Parathyroid adenoma (tissue), 2 donors: Measurements from ENCODE around the gene CARTPT.

Source experiments
- H2AFZ ChIP-seq: fragments of 300-600 bp; sonication (generic); one replicate; pipeline ENCODE4 v1.7.0; 2017; ENCODE audit warnings: antibody characterized with exemption, mild to moderate bottlenecking
- H3K27ac ChIP-seq: fragments of 300-600 bp; sonication (generic); one replicate; pipeline ENCODE4 v1.7.0; 2017
- H3K27me3 ChIP-seq: fragments of 300-600 bp; sonication (generic); one replicate; pipeline ENCODE4 v1.7.0; 2017; ENCODE audit warnings: low read length; ENCODE audit not compliant: control insufficient read depth, insufficient read depth
- H3K36me3 ChIP-seq: fragments of 300-600 bp; sonication (generic); one replicate; pipeline ENCODE4 v1.7.0; 2017; ENCODE audit warnings: low read length; ENCODE audit not compliant: control insufficient read depth, insufficient read depth
- H3K4me1 ChIP-seq: fragments of 300-600 bp; sonication (generic); one replicate; pipeline ENCODE4 v1.7.0; 2017; ENCODE audit warnings: control low read depth
- H3K4me2 ChIP-seq: fragments of 300-600 bp; sonication (generic); one replicate; pipeline ENCODE4 v1.7.0; 2017; ENCODE audit warnings: low read length
- H3K4me3 ChIP-seq: fragments of 300-600 bp; sonication (generic); one replicate; pipeline ENCODE4 v1.7.0; 2017; ENCODE audit warnings: low read depth, low read length
- H3K79me2 ChIP-seq: fragments of 300-600 bp; sonication (generic); one replicate; pipeline ENCODE4 v1.7.0; 2017; ENCODE audit warnings: control low read depth
- H3K9ac ChIP-seq: fragments of 300-600 bp; sonication (generic); one replicate; pipeline ENCODE4 v1.7.0; 2017; ENCODE audit warnings: mild to moderate bottlenecking
- H3K9me3 ChIP-seq: fragments of 300-600 bp; sonication (generic); one replicate; pipeline ENCODE4 v1.7.0; 2017; ENCODE audit warnings: low read length; ENCODE audit not compliant: control insufficient read depth
- TF ChIP-seq, protein P1 (sequence below): fragments of 300-600 bp; sonication (generic); IDR thresholded peaks from one replicate; pipeline ENCODE4 v1.7.0; 2017; ENCODE audit warnings: antibody characterized with exemption, mild to moderate bottlenecking
- donor health status: primary hyperparathyroidism.

The CARTPT gene

DNA sequence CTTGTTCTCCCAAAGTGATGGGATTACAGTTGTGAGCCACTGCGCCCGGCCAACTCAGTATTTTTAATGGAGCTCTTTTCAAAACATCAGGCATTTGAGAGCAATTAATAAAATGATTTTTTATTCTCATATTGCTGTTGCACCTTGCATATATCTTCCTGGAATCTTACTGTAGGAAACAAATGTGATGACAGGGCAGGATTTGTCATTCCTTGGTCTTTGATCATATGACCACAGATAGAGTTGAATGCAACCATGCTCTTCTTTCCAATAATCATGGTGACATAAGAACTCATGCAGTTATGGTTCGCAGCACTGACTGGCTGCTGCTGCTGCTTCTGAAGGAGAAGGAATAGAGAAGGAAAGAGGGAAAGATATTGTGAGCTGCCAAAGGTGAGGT is 28.1 kb downstream of the CARTPT start:
- no peak overlapping the region for H3K9ac ChIP-seq
- no peak overlapping the region for H3K4me2 ChIP-seq
- H3K36me3 ChIP-seq, result no peaks in the 10 kb centered on the region
- H3K27ac ChIP-seq, result no peak overlapping the region
- H2AFZ ChIP-seq, result no peak overlapping the region
- TF ChIP-seq, protein P1, sequence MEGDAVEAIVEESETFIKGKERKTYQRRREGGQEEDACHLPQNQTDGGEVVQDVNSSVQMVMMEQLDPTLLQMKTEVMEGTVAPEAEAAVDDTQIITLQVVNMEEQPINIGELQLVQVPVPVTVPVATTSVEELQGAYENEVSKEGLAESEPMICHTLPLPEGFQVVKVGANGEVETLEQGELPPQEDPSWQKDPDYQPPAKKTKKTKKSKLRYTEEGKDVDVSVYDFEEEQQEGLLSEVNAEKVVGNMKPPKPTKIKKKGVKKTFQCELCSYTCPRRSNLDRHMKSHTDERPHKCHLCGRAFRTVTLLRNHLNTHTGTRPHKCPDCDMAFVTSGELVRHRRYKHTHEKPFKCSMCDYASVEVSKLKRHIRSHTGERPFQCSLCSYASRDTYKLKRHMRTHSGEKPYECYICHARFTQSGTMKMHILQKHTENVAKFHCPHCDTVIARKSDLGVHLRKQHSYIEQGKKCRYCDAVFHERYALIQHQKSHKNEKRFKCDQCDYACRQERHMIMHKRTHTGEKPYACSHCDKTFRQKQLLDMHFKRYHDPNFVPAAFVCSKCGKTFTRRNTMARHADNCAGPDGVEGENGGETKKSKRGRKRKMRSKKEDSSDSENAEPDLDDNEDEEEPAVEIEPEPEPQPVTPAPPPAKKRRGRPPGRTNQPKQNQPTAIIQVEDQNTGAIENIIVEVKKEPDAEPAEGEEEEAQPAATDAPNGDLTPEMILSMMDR, result no peak
- H3K4me3 ChIP-seq, result no peak overlapping the region
- no peaks in the 10 kb centered on the region for H3K4me1 ChIP-seq
- no peaks in the 10 kb centered on the region for H3K27me3 ChIP-seq
- no peaks in the 10 kb centered on the region for H3K79me2 ChIP-seq
- H3K9me3 ChIP-seq, result no peaks in the 10 kb centered on the region

GRCh38 chr5:71748360-71748759 is 29.3 kb downstream of the CARTPT start:
- no peaks in the 10 kb centered on the region for H3K9me3 ChIP-seq
- H3K4me1 ChIP-seq, result no peaks in the 10 kb centered on the region
- no peak overlapping the region for H3K27ac ChIP-seq
- no peak overlapping the region for H3K4me3 ChIP-seq
- TF ChIP-seq, protein P1, result no peak
- H3K9ac ChIP-seq, result no peak overlapping the region
- H3K27me3 ChIP-seq, result no peaks in the 10 kb centered on the region
- H3K79me2 ChIP-seq, result no peaks in the 10 kb centered on the region
- H3K4me2 ChIP-seq, result no peak overlapping the region
- no peaks in the 10 kb centered on the region for H3K36me3 ChIP-seq
- no peak overlapping the region for H2AFZ ChIP-seq

DNA sequence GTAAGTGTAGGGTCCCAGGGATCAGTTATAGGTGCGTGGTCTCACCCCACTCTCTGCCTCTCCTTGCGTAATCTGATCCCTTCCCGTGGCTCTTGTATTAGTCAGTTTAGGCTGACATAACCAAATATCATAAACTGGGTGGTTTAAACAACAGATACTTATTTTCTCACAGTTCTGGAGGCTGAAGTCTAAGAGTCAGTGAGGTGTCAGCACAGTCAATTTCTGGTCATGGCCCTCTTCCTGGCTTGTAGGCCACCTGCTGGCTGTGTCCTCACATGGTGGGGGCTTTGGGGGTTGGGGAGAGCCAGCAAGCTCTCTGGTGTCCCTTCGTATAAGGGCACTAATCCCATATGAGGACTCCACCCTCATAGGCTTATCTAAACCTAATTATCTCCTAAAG is 32.3 kb downstream of the CARTPT start:
- Histone ChIP-seq H3K4me2 (no peak overlapping the region), H2AFZ (no peak overlapping the region), H3K79me2 (no peaks in the 10 kb centered on the region), H3K36me3 (no peaks in the 10 kb centered on the region), H3K27ac (no peak overlapping the region), H3K27me3 (no peaks in the 10 kb centered on the region), H3K4me1 (no peaks in the 10 kb centered on the region), H3K9ac (no peak overlapping the region), H3K4me3 (no peak overlapping the region), H3K9me3 (no peaks in the 10 kb centered on the region)
- TF ChIP-seq, protein P1, result no peak

DNA sequence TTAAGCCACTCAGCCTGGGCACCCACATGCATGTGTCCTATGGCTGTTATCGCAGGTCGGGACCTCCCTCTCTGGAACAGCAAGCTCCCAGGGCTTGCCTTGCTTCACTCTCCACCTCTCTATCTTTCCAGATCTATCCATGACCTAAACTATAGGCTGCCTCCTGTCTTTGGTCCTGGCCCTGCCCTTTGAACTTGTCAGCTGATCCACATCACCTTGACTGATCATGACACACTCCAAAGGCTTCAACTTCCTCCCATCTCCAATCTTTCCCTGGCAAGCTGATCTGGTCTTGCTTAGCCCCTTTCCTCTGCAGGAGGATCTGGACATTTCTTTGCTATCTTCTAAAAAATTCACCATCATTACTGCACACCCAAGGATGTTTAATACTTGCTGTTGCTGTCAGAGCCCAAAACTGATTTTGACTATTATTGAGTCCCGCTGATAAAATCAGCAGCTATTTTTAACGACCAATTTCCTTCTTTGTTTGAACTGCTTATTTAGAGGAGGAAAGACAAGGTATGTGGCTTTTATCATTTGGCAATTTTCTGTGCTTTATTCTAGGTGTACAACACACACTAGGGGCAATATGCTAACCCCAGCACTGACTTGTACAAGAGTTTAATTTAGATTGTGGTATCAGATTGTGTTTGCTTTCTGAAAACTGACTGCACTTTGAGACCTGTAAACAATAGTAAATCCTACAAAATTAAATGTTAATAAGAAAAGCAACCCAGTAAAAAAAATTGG is 33.5 kb downstream of the CARTPT start:
- no peak overlapping the region for H3K9ac ChIP-seq
- H3K9me3 ChIP-seq, result no peaks in the 10 kb centered on the region
- TF ChIP-seq, protein P1, result no peak

More for the DNA sequence above, 33.5 kb downstream of the CARTPT start:
- H3K4me2 ChIP-seq, result no peak overlapping the region
- H3K4me1 ChIP-seq, result no peaks in the 10 kb centered on the region
- no peaks in the 10 kb centered on the region for H3K27me3 ChIP-seq
- no peak overlapping the region for H2AFZ ChIP-seq
- H3K4me3 ChIP-seq, result no peak overlapping the region
- H3K27ac ChIP-seq, result no peak overlapping the region
- no peaks in the 10 kb centered on the region for H3K36me3 ChIP-seq
- H3K79me2 ChIP-seq, result no peaks in the 10 kb centered on the region
